C4-2B (cell line): Measurements from ENCODE around the gene NTRK2.

Experiments used
- ZFX ChIP-seq: fragments of 450-650 bp; IDR thresholded peaks from 2 replicates; pipeline ENCODE4 v1.6.1; 2017
- TF ChIP-seq, protein P1 (sequence below): fragments of 450-650 bp; conservative IDR thresholded peaks from 2 replicates; pipeline ENCODE4 v1.5.1; 2017; ENCODE audit warnings: mild to moderate bottlenecking

DNA sequence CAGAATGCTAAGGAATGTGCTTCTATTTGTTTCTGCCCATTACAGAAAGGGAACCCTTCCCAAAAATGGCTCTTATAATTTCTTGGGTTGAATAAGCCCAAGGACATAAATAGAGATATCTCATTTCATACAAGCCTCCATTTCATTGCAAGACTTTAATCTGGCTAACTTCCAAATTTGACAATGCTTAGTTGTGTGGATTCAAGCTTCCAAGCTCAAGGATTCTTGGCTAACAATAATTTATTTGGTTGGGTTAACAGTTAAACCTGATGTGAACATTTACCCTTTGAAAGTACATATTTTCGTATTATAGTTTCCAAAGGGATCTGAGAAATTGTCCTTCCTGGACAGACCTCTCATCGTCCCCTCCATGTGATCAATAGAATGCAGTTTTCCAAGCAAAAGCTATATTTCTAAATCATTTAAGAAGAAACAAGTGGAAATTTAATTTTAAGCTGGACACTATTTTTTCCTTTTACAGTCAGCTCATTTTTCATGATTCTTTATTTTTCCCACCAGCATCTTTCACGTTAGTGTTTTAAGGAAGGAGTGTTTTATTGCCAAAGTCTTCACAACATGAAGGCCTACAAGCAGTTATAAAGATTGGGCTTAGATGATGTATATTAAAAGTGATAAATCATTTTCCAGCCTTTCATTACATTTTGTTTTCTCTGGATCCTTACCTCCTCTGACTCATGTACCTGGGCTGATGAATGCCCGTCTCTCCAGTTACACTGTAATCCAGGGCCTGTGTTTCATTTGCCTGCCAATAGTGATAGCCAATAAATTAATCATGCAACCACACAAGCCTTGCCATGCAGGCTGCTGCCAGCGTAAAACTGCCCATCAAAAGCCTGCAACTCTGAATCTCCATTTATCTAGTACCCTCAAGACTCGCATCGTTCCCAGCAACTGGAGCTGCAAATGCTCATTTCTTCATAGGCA is 176.7 kb downstream of the NTRK2 start:
- TF ChIP-seq, protein P1, sequence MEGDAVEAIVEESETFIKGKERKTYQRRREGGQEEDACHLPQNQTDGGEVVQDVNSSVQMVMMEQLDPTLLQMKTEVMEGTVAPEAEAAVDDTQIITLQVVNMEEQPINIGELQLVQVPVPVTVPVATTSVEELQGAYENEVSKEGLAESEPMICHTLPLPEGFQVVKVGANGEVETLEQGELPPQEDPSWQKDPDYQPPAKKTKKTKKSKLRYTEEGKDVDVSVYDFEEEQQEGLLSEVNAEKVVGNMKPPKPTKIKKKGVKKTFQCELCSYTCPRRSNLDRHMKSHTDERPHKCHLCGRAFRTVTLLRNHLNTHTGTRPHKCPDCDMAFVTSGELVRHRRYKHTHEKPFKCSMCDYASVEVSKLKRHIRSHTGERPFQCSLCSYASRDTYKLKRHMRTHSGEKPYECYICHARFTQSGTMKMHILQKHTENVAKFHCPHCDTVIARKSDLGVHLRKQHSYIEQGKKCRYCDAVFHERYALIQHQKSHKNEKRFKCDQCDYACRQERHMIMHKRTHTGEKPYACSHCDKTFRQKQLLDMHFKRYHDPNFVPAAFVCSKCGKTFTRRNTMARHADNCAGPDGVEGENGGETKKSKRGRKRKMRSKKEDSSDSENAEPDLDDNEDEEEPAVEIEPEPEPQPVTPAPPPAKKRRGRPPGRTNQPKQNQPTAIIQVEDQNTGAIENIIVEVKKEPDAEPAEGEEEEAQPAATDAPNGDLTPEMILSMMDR = no peak
- no peak for TF ChIP-seq ZFX
